Neural cell (in vitro differentiated cells): ENCODE data around the gene SLC22A23. TPM values are rescaled to one million over a fixed set of nuclear protein-coding genes. Genes with fewer than 3 reads are reported as not detected.

Experiments used
- H2AFZ ChIP-seq: fragments of 200-600, 300-800 bp; sonication (generic), shearing (Covaris generic); 2 replicates; pipeline ENCODE4 v1.6.0; 2014; ENCODE audit warnings: low read depth, mild to moderate bottlenecking, antibody characterized with exemption, low read length, moderate library complexity
- H3F3A ChIP-seq: fragments of 200-600 bp; shearing (Covaris generic); 2 replicates; pipeline ENCODE4 v1.6.1; 2016; ENCODE audit warnings: mild to moderate bottlenecking, moderate library complexity, mixed read lengths, antibody characterized with exemption, low read length; ENCODE audit not compliant: insufficient read depth, poor library complexity, severe bottlenecking
- H3K27ac ChIP-seq: fragments of 200-600, 300-800 bp; sonication (generic), shearing (Covaris generic); 2 replicates; pipeline ENCODE4 v1.5.1; 2014; ENCODE audit warnings: mild to moderate bottlenecking, low read length, moderate library complexity
- H3K27me3 ChIP-seq: fragments of 300-800, 200-600 bp; sonication (generic), shearing (Covaris generic); 2 replicates; pipeline ENCODE4 v1.6.0; 2014; ENCODE audit warnings: mild to moderate bottlenecking, low read depth, low read length, moderate library complexity; ENCODE audit not compliant: insufficient read depth
- H3K36me3 ChIP-seq: fragments of 300-800, 200-600 bp; sonication (generic), shearing (Covaris generic); 2 replicates; pipeline ENCODE4 v1.5.1; 2014; ENCODE audit warnings: mild to moderate bottlenecking, antibody characterized with exemption, low read length, moderate library complexity; ENCODE audit not compliant: insufficient read depth
- H3K4me2 ChIP-seq: fragments of 300-800, 200-600 bp; sonication (generic), shearing (Covaris generic); 2 replicates; pipeline ENCODE4 v1.6.0; 2014; ENCODE audit warnings: mild to moderate bottlenecking, low read length
- H3K4me3 ChIP-seq: fragments of 300-800, 200-600 bp; sonication (generic), shearing (Covaris generic); 2 replicates; pipeline ENCODE4 v1.5.1; 2014; ENCODE audit warnings: mild to moderate bottlenecking, low read length, moderate library complexity
- H3K79me2 ChIP-seq: fragments of 200-600 bp; shearing (Covaris generic); replicated peaks from 2 replicates; pipeline ENCODE4 v1.6.0; 2014; ENCODE audit warnings: mild to moderate bottlenecking, low read length, moderate library complexity; ENCODE audit not compliant: insufficient read depth
- H3K9ac ChIP-seq: fragments of 300-800, 200-600 bp; sonication (generic), shearing (Covaris generic); 2 replicates; pipeline ENCODE4 v1.6.1; 2016; ENCODE audit warnings: mild to moderate bottlenecking, low read length, mixed read lengths
- H3K9me2 ChIP-seq: fragments of 200-600 bp; shearing (Covaris generic); 2 replicates; pipeline ENCODE4 v1.6.1; 2016; ENCODE audit warnings: mild to moderate bottlenecking, low read length, mixed read lengths; ENCODE audit not compliant: insufficient read depth
- H3K9me3 ChIP-seq: fragments of 200-600, 300-800 bp; sonication (generic), shearing (Covaris generic); 2 replicates; pipeline ENCODE4 v1.6.1; 2016; ENCODE audit warnings: mild to moderate bottlenecking, mixed run types, low read length, moderate library complexity, mixed read lengths
- H4K20me1 ChIP-seq: fragments of 200-600 bp; shearing (Covaris generic); 2 replicates; pipeline ENCODE4 v1.6.1; 2016; ENCODE audit warnings: mild to moderate bottlenecking, mixed run types; ENCODE audit not compliant: insufficient read depth
- EP300 ChIP-seq: fragments of 450-650 bp; conservative IDR thresholded peaks from 2 replicates; pipeline ENCODE4 v1.6.1; 2014; ENCODE audit warnings: antibody characterized with exemption, mild to moderate bottlenecking, moderate library complexity; ENCODE audit not compliant: poor library complexity, severe bottlenecking
- EZH2 ChIP-seq: fragments of 200-600, 300-800 bp; shearing (Covaris generic), sonication (generic); IDR thresholded peaks from 2 replicates; pipeline ENCODE4 v1.6.1; 2014; ENCODE audit warnings: antibody characterized with exemption, low read length, borderline replicate concordance, mild to moderate bottlenecking; ENCODE audit not compliant: insufficient read depth, poor library complexity, severe bottlenecking
- MXI1 ChIP-seq: fragments of 450-650 bp; conservative IDR thresholded peaks from 2 replicates; pipeline ENCODE4 v1.6.1; 2014; ENCODE audit warnings: antibody characterized with exemption, mild to moderate bottlenecking; ENCODE audit not compliant: poor library complexity, severe bottlenecking
- POLR2AphosphoS5 ChIP-seq: IDR thresholded peaks from 2 replicates; pipeline ENCODE4 v1.6.1; 2012
- RAD21 ChIP-seq: fragments of 450-650 bp; conservative IDR thresholded peaks from 2 replicates; pipeline ENCODE4 v1.6.1; 2014; ENCODE audit warnings: antibody characterized with exemption, mild to moderate bottlenecking, moderate library complexity
- REST ChIP-seq: IDR thresholded peaks from 2 replicates; pipeline ENCODE4 v1.6.1; 2012; ENCODE audit warnings: borderline replicate concordance
- SMC3 ChIP-seq: fragments of 450-650 bp; conservative IDR thresholded peaks from 2 replicates; pipeline ENCODE4 v1.6.1; 2014; ENCODE audit warnings: antibody characterized with exemption, mild to moderate bottlenecking, moderate library complexity; ENCODE audit not compliant: poor library complexity
- TAF1 ChIP-seq: IDR thresholded peaks from 2 replicates; pipeline ENCODE4 v1.6.1; 2012; ENCODE audit warnings: low read depth
- polyA plus RNA-seq: library from polyadenylated mRNA; depleted of rRNA; stranded (reverse); fragments of >200 nt; gene quantifications from 2 replicates; pipeline ENCODE4 v1.2.3, GENCODE V29; 2014
- TF ChIP-seq, protein P1 (sequence below): fragments of 450-650 bp; IDR thresholded peaks from 2 replicates; pipeline ENCODE4 v1.5.1; 2014; ENCODE audit warnings: antibody characterized with exemption, mild to moderate bottlenecking, moderate library complexity; ENCODE audit not compliant: poor library complexity, severe bottlenecking

Gene SLC22A23
- polyA plus RNA-seq, 1 donor from 2014 or later: 8.8 TPM

DNA sequence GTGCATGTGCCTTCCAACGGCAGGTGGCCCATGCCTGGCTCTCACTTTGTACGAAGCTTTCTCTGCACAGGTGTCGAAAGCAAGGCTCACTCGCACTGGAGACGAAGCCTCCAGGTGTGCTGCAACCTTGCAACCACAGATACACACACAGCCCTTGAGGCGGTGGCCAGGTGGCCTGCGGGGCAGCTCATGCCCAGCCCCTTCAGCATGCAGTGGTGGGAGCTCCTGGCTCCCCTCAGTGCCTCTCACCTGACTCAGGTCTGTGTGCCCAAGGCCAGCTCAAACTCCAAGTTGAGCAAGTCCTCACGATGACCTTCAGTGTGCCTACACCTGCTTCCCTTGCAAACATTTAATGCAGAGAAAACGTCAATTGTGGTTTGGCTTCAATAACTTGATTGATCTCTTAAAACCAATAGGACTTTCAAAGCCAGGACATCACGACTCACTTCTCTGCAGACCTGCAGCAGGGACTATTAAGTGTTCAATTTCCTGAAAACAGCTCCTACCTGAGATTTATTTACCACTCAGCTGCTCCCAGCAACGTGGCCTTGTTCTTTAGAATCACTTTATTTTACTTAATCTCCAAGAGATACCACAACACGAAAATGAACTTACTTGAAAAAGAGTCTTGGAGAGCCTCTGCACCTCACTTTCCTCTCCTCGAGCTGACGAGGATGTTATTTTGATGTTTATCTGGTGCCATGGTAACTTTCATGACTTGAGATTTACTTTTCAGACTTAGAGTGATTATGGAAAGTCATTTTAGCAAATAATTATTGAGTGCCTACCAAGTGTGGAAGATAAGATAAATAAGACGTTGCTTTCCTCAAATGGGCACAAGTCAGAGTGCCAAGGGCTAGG, 86.3 kb downstream of the SLC22A23 start:
- H3K9me3 ChIP-seq: no peaks in the 10 kb centered on the region
- no peak for TF ChIP-seq EZH2
- no peak overlapping the region for H3K27ac ChIP-seq
- H4K20me1 ChIP-seq: no peaks in the 10 kb centered on the region
- no peaks in the 10 kb centered on the region for H3K9me2 ChIP-seq
- no peak overlapping the region for H3K4me2 ChIP-seq
- H3K4me3 ChIP-seq: no peak overlapping the region
- no peaks in the 10 kb centered on the region for H3K36me3 ChIP-seq
- no peak overlapping the region for H2AFZ ChIP-seq
- no peaks in the 10 kb centered on the region for H3F3A ChIP-seq
- no peaks in the 10 kb centered on the region for H3K79me2 ChIP-seq
- no peaks in the 10 kb centered on the region for H3K27me3 ChIP-seq
- no peak overlapping the region for H3K9ac ChIP-seq

- no peaks in the 10 kb centered on the region for H3K36me3 ChIP-seq
- H3K27ac ChIP-seq: no peak overlapping the region
- H3K9ac ChIP-seq: no peak overlapping the region
- H3K4me3 ChIP-seq: no peak overlapping the region
- H4K20me1 ChIP-seq: no peaks in the 10 kb centered on the region
- H3K9me3 ChIP-seq: no peaks in the 10 kb centered on the region
- no peaks in the 10 kb centered on the region for H3F3A ChIP-seq
- H3K79me2 ChIP-seq: no peaks in the 10 kb centered on the region
- no peak overlapping the region for H3K4me2 ChIP-seq
- TF ChIP-seq EZH2 (no peak), REST (no peak), POLR2AphosphoS5 (no peak), TAF1 (no peak), EP300 (no peak), MXI1 (no peak)
- TF ChIP-seq, protein P1, sequence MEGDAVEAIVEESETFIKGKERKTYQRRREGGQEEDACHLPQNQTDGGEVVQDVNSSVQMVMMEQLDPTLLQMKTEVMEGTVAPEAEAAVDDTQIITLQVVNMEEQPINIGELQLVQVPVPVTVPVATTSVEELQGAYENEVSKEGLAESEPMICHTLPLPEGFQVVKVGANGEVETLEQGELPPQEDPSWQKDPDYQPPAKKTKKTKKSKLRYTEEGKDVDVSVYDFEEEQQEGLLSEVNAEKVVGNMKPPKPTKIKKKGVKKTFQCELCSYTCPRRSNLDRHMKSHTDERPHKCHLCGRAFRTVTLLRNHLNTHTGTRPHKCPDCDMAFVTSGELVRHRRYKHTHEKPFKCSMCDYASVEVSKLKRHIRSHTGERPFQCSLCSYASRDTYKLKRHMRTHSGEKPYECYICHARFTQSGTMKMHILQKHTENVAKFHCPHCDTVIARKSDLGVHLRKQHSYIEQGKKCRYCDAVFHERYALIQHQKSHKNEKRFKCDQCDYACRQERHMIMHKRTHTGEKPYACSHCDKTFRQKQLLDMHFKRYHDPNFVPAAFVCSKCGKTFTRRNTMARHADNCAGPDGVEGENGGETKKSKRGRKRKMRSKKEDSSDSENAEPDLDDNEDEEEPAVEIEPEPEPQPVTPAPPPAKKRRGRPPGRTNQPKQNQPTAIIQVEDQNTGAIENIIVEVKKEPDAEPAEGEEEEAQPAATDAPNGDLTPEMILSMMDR: no peak
- H3K27me3 ChIP-seq: no peaks in the 10 kb centered on the region
- H3K9me2 ChIP-seq: no peaks in the 10 kb centered on the region
- no peak overlapping the region for H2AFZ ChIP-seq
Observed at GRCh38 chr6:3369985-3370360, 86.9 kb downstream of the SLC22A23 start.

DNA sequence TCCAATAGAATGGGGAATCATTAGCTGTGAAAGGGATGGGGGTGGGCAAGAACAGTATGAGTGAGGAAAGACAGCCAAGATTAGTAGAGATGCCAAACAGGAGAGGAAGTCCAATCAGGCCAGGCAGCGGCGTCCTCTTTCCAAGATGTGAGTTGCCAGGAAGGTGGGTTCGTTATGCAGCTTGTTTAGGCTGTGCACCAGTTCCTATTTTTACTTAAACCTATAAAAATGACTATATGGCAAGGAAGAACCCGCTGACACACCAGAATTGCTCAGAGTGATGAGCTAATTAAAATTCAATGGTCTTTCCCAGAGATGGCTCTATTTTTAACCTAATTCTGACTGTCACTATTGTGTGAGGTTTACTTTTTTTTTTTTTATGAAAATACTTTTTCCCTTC, 88.2 kb downstream of the SLC22A23 start:
- H3K9me2 ChIP-seq: no peaks in the 10 kb centered on the region
- H3K9ac ChIP-seq: no peak overlapping the region
- H3K36me3 ChIP-seq: no peaks in the 10 kb centered on the region
- H3K27ac ChIP-seq: no peak overlapping the region
- no peaks in the 10 kb centered on the region for H3K79me2 ChIP-seq
- H2AFZ ChIP-seq: no peak overlapping the region
- H3K4me3 ChIP-seq: no peak overlapping the region
- H3F3A ChIP-seq: no peaks in the 10 kb centered on the region
- no peak overlapping the region for H3K4me2 ChIP-seq
- no peaks in the 10 kb centered on the region for H4K20me1 ChIP-seq
- H3K27me3 ChIP-seq: no peaks in the 10 kb centered on the region
- no peaks in the 10 kb centered on the region for H3K9me3 ChIP-seq
- TF ChIP-seq SMC3: no peak
- no peak for TF ChIP-seq MXI1
- TF ChIP-seq EP300: no peak
- no peak for TF ChIP-seq EZH2
- no peak for TF ChIP-seq REST
- TF ChIP-seq POLR2AphosphoS5: no peak
- TF ChIP-seq, protein P1: no peak
- TF ChIP-seq RAD21: no peak
